Fibroblast of lung (primary cell): ENCODE results near the gene ARHGAP10.

Source experiments
- EZH2 ChIP-seq: IDR thresholded peaks from 2 replicates; pipeline ENCODE4 v1.5.1; 2012; ENCODE audit warnings: low read length, control low read depth, mild to moderate bottlenecking; ENCODE audit errors: missing control alignments
- TF ChIP-seq, protein P1 (sequence below), 2 donors: IDR thresholded peaks in 1 of 2; conservative IDR thresholded peaks in 1 of 2; 1 replicate in 1 of 2; 2 replicates in 1 of 2; pipeline ENCODE4 v1.5.1; 2011 to 2012; ENCODE audit warnings: low read length in 2 of 2, control low read depth in 1 of 2, inconsistent platforms in 1 of 2, low read depth in 1 of 2, mild to moderate bottlenecking in 1 of 2

DNA sequence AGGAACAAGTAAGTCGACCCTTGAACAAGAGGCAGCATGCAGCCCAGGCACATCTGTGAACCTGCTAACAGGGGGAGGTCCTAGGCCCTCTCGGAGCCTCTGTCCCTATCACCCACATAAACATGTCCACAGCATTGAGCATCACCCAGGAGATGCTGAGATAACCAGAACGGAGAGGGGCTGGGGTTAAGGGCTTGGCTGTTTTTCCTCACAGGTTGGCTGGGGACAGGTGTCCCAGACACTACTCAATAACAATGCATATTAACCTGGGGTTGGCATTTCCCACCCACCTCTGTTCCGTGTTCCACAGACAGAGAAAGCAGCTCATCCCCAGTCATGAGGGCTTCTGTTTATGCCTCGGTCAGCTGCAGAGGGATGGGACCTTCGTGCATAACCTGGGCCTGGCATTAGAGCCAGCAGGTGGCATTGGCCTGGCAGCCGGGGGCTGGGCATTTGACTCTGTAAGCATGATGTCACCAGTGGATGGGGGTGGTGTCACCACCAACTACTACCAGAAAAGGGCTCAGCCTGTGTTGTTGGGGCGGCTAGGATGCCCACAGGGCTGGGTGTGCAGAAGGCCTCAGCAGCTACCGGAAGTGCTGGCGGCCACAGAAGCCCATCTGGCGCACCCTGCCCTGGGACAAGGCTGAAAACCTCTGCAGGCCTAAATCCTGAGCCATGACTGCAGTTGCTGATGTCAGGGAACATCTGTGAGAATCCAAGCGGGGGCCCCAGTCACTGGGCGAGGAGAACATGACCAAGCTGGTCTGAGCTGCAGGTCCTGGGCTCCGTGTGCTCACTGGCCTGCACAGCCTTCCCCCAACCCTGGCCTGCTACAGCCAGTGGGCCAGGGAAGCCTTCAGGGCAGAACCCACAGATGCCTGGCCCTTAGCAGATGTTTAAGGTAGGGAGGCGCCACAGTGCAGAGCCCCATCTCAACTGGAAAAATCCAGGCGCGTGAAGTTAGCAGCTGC lies 358.9 kb downstream of the ARHGAP10 start:
- TF ChIP-seq, protein P1, sequence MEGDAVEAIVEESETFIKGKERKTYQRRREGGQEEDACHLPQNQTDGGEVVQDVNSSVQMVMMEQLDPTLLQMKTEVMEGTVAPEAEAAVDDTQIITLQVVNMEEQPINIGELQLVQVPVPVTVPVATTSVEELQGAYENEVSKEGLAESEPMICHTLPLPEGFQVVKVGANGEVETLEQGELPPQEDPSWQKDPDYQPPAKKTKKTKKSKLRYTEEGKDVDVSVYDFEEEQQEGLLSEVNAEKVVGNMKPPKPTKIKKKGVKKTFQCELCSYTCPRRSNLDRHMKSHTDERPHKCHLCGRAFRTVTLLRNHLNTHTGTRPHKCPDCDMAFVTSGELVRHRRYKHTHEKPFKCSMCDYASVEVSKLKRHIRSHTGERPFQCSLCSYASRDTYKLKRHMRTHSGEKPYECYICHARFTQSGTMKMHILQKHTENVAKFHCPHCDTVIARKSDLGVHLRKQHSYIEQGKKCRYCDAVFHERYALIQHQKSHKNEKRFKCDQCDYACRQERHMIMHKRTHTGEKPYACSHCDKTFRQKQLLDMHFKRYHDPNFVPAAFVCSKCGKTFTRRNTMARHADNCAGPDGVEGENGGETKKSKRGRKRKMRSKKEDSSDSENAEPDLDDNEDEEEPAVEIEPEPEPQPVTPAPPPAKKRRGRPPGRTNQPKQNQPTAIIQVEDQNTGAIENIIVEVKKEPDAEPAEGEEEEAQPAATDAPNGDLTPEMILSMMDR (conservative IDR thresholded peaks at IDR 0.05 in 1 of 2, IDR thresholded peaks at IDR 0.05 in 1 of 2; ENCODE audit: low read depth in 1 of 2, low read length in 2 of 2): no peak
- TF ChIP-seq EZH2: no peak
